GM21786 (cell line): ENCODE results near the gene PIANP.
"Not testable (repeated sequence)": the region's sequence is repeated elsewhere in the genome, so short reads cannot be mapped to it uniquely, and the experiment has no call there.

Experiments used
- ATAC-seq: cut with Tn5 transposase; IDR thresholded peaks from one replicate; pipeline ENCODE4 v1.9.1; 2021; ENCODE audit not compliant: unreplicated experiment

PIANP gene

DNA sequence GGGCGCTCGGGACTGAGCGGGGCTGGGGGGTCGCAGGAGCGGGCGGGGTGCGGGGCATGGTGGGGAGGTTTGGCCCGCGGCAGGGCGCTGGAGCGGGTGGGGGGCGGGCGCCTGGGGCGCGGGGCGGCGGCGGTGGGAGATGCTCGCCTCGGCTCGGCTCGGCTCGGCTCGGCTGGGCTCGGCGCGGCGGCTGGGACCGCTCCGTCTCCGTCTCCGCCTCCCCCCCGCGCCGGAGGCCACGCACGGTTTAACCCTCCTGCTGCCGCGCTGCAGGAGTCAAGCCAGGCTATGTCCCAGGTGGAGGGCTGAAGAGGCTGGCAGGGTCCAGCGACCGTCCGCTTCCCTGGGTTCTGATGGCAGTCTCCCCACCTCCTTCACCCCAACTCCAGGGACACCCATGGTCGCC lies at the start of gene PIANP:
PIANP (minus strand) TSS at position 170 of the 406 bp plus-strand sequence. CDS start 2,754 bp downstream, outside the sequence.
- no peak for ATAC-seq

DNA sequence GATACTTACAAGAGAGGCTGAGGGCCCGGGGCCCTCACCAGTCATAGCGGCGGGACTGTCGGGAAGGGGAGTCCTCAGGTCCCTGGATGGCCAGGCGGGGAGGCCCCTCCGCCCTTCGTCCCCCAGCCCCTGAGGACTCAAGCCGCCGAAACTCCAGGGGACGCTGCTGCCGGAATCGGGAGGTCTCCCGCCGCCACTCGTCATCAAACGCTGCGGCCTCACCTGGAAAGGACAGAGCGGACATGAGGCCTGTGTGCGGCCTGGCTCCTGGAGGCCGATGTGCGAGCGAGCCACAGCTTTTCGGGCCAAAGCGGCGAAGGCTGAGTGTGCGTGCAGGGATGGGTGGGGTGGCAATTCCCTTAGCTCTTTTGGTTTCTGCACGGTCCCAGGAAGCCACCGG lies 48.1 kb upstream of the PIANP start:
- ATAC-seq: no peak

- no peak for ATAC-seq
Observed at GRCh38 chr12:6747216-6747615, 46.6 kb upstream of the PIANP start.

- ATAC-seq: no peak
Observed at GRCh38 chr12:6745741-6746525, 45.3 kb upstream of the PIANP start.

DNA sequence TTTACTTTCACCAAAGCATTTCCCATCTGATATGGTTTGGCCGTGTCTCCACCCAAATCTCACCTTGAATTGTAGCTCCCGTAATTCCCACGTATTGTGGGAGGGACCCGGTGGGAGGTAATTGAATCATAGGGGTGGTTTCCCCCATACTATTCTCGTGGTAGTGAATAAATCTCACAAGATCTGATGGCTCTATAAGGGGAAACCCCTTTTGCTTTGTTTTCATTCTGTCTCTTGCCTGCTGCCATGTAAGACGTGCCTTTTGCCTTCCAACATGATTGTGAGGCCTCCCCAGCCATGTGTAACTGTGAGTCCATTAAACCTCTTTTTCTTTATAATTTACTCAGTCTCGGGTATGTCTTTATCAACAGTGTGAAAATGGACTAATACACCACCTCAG lies 42.7 kb upstream of the PIANP start:
- ATAC-seq: not testable (repeated sequence)

- no peak for ATAC-seq
Observed at GRCh38 chr12:6742834-6743233, 42.2 kb upstream of the PIANP start.

- not testable (repeated sequence) for ATAC-seq
Observed at GRCh38 chr12:6742080-6742479, 41.5 kb upstream of the PIANP start.

DNA sequence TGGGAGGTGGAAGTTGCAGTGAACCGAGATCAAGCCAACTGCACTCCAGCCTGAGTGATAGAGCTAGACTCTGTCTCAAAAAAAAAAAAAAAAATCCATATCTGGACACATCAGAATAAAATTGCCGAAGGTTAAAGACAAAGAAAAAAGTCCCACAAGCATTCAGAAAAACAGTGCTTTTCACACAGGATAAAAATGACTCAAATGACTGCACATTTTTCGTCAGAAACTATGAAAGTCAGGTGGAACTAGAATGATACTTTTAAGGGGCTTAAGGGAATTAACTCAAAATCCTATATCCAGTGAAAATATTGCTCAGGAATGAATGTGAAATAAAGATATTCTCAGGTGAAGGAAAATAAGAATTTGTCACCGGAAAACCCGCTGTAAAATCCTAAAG lies 36.1 kb upstream of the PIANP start:
- no peak for ATAC-seq

DNA sequence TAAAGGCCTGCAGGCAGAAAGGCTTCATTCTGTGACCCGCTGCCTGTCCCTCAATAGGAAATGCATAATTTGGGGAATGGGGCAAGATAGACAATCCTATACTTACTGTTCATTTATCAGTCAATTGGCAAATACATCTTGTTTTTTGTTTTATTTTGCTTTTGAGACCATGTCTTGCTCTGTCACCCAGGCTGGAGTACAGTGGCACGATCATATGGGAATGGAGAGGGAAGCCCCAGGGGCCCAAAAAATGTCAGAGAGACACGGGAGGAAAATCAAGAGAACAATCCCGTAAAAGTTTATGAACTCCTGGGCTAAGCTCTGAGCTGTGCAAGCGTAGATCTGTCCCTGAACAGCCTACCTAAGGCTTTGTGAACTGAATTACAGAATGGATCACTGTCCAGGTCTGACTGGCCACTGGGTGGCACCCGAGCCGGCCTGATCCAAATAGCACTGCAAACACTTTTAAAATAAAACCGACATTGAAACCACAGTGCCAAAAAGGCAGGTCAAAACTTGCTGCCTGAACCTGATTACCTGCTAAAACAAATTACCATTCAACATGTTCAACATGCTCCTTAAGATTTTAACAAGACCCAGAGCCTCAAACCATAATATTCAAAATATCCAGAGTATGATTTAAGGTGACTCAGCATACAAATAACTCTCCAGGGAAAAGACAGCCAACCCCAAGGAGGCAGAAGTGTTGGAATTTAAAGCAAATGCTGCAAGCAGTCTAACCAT lies 35.0 kb upstream of the PIANP start:
- no peak for ATAC-seq

DNA sequence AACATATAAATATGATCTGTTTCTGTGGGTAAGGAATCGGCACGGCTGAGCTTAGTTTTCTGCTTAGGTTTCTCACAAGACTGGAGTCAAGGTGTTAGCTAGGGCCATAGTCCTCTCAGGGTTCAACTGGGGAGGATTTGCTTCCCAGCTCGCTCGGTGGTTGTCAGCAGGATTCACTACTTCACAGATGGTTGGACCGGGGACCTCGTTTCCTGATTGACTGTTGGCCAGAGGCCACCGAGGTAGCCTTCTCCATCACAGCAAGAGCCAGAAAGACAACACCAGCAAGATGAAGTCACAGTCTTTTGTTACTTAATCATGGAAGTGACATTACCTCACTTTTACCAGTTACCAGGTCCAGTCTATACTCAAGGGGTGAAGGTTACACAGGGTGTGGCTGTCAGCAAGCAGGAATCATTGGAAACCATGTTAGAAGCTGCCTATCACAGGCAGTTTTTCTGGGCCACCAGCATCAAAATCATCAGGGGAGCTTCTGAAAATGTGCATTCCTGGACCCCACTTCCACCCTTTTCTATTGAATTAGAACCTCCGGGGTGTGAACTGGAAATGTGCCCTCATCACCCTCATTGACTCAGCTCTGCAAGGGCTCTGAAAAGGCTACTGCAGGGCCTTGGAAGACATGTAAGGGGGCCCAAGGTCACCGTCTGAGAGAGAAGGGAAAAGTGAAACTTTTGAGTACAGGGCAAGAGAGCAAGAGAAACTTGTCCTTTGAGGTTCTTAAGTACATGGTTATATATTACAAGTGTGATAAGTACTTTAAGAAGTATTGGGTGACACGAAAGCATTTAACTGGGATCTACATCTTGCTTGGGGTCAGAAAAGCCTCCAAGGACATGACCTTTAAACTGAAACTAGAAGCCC lies 34.1 kb upstream of the PIANP start:
- no peak for ATAC-seq

GRCh38 chr12:6730169-6730568 lies 29.6 kb upstream of the PIANP start:
- no peak for ATAC-seq

DNA sequence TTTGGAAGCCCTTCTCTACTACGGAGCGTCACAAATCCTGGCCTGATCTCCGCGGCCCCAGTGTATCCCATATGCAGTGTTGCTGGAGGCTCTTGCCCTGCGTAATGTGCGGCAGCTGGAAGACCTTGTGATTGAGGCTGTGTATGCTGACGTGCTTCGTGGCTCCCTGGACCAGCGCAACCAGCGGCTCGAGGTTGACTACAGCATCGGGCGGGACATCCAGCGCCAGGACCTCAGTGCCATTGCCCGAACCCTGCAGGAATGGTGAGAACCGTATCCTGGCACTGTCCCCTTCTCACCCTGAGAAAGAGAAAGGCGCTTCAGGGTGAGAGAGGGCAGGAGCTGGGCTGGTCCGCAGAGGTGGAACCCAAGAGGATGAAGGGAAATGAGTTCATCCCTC lies 28.6 kb upstream of the PIANP start:
- no peak for ATAC-seq

DNA sequence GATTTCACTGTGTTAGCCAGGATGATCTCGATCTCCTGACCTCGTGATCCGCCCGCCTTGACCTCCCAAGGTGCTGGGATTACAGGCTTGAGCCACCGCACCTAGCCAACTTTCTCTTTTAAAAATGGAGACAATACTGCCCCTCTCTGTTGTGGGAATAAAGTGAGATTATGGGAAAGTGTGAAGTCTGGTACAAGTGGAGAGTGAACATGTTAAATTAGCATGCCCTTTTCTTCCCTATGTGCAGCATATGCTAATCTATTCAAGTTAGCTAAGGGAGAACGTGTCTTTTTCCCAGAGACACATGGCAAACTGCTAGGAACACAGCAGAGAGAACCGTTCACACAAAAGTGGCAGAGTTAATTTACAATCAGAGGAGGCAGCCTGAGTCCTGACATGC lies 24.7 kb upstream of the PIANP start:
- ATAC-seq: no peak

GRCh38 chr12:6724409-6724797 lies 23.8 kb upstream of the PIANP start:
- no peak for ATAC-seq

- ATAC-seq: peak; percentile 93
Observed at GRCh38 chr12:6723607-6724408, 23.2 kb upstream of the PIANP start, which contains the start of gene COPS7A. Gene COPS7A, plus strand, starts transcription at chr12:6724046. Its CDS starts 611 bp downstream, at chr12:6724657.

DNA sequence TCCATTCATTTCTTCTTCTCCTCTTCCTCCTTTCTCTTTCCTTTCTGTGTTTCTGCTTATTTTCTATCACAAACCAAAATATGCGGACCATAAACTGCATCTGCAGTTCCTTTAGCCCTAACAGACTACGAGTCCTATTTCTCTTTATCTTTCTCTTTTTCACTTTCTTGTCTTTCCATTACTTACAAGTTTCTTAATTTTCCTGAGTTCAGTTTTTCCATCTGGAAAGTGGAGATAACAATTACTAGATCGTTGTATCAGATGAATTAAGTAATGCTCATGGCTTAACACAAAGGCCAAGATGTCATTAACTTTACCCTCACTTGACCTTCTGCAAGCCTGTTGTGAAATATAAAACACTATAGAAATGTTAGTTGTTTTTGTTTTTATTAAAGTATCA lies 22.2 kb upstream of the PIANP start:
- ATAC-seq: no peak

DNA sequence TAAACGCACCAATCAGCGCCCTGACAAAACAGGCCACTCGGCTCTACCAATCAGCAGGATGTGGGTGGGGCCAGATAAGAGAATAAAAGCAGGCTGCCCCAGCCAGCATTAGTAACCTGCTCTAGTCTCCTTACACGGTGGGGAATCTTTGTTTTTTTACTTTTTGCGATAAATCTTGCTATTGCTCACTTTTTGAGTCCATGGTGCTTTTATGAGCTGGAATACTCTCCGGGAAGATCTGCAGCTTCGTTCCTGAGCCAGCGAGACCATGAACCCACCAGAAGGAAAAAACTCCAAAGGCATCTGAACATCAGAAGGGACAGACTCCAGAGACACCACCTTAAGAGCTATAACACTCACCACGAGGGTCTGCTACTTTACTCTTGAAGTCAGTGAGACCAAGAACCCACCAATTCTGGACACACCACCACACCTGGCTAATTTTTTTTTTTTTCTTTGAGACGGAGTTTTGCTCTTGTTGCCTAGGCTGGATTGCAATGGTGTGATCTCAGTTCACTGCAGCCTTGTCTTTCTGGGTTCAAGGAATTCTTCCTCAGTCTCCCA lies 16.3 kb upstream of the PIANP start:
- no peak for ATAC-seq

DNA sequence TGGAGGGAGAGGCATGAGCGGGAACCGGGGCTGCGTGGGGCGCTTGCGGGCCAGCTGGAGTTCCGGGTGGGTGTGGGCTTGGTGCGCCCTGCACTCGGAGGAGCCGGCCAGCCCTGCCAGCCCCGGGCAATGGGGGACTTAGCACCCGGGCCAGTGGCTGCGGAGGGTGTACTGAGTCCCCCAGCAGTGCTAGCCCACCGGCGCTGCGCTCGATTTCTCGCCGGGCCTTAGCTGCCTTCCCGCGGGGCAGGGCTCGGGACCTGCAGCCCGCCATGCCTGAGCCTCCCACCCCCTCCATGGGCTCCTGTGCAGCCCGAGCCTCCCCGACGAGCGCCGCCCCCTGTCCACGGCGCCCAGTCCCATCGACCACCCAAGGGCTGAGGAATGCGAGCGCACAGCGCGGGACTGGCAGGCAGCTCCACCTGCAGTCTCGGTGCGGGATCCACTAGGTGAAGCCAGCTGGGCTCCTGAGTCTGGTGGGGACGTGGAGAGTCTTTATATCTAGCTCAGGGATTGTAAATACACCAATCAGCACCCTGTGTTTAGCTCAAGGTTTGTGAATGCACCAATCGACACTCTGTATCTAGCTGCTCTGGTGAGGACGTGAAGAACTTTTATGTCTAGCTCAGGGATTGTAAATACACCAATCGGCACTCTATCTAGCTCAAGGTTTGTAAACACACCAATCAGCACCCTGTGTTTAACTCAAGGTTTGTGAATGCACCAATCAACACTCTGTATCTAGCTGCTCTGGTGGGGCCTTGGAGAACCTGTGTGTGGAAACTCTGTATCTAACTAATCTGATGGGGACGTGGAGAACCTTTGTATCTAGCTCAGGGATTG lies 15.6 kb upstream of the PIANP start:
- ATAC-seq: not testable (repeated sequence)

GRCh38 chr12:6708960-6709394 lies 8.4 kb upstream of the PIANP start:
- no peak for ATAC-seq
